GM18868 (cell line): Measurements from ENCODE around the gene POLR3B.
"Not testable (repeated sequence)": the region's sequence is repeated elsewhere in the genome, so short reads cannot be mapped to it uniquely, and the experiment has no call there.

Experiments
- ATAC-seq: cut with Tn5 transposase; IDR thresholded peaks from one replicate; pipeline ENCODE4 v1.9.1; 2021; ENCODE audit warnings: mild to moderate bottlenecking, moderate library complexity; ENCODE audit not compliant: unreplicated experiment

POLR3B gene

DNA sequence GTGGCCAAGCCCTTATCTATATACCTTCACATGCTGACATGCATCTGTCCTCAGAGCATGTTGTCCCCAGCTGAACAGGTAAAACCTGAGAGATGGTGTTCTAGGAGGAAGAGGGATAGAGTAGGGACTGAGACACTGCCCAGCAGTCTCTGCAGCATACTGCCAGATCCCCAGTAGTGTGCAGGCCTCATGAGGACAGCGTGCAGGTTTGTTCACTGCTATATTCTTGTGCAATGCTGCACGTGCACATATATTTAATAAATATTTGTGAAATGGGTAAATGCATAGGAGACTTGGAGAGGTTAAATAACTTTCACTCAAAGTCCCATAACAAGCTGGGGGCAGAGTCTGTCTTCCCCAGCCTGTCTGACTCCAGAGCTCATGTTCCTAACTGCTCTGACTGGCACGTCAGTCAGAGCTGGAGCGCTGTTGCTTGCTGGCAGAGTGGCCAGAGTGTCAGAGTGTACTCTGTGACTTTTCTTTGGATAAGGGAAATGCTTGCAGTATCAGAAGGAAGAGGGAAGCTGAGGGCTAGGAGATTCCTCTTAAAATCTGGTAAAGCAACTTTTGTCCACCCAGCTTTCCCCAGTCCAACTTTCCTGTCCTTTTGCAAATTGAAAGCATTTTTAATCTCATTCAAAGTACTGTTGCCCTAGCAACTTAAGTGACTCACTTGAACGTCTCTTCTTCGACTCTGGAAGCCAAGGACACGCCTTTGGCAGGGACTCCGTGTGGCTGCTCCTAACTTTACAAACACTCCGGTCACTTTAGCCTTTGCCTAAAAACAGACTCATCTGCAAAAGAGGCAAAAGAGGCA is 14.9 kb upstream of the POLR3B start:
- no peak for ATAC-seq

DNA sequence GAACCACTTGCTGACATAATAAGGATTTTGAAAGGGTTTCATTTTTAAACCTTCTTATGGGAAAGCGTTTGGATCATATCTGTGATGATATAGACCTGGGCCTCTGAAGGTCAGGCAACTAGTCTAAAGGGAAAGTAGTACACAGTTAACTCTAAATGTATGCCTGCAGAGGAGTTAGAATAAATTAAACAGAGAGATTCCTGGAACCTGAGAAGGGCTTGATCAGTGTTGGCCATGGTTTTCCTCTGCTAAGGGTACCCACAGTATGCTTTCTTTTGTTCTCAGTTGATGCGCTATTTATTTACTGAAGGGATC is 14.4 kb upstream of the POLR3B start:
- ATAC-seq: no peak

DNA sequence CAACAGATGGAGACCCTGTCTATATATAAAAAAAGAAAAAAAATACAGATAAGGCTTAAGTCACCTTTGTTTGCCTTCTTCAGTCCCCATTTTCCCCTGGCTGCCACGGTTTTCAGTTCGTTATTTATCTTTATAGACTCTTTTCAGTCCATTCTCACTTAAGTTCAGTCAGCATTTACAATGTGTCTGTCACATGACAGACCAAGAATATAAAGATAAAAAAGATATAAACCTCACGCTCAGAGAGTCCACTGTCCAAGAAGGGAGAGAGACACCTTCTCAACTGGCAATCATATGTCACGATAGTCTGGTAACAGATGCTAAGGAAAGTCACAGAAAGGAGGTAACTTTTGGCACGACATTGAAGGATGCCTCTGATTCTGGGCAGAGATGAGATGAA is 13.4 kb upstream of the POLR3B start:
- ATAC-seq: no peak

DNA sequence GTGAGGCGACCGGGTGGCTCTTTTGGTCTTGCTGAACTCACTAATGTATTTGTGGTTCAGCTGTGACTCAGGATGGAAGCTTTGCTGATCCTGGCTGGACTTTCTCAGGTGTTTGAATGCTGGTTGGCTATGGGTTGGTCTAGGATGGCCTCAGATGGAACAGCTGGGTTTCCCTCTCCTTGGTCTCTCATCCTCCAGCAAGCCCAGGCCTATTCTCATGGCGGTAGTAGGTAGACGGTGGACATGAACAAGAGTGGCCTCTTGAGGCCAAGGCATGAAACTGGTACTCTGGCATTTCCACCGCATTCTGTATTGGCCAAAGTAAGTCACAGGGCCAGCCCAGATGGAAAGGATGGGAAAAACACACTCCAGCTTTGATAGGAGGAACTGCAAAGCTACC is 11.8 kb upstream of the POLR3B start:
- no peak for ATAC-seq

DNA sequence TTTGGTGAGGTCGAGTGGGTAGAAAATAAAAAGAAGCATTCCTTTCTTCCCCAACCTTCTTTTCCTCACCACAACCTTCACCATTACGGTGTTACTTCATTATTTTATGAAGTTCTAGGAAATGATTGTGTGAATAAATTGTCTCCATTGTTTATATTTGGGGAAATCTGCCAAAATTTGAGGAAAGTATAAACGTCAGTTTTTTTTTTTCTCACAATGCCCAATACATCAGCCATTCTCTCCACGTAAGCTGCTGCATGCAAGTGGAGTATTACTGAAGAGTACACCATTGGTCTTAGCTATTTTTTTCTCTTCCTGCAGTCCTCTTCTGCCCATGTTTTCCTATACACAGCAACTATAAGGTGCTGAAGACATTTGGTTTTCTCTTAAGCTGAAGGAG is 9.1 kb upstream of the POLR3B start:
- no peak for ATAC-seq

DNA sequence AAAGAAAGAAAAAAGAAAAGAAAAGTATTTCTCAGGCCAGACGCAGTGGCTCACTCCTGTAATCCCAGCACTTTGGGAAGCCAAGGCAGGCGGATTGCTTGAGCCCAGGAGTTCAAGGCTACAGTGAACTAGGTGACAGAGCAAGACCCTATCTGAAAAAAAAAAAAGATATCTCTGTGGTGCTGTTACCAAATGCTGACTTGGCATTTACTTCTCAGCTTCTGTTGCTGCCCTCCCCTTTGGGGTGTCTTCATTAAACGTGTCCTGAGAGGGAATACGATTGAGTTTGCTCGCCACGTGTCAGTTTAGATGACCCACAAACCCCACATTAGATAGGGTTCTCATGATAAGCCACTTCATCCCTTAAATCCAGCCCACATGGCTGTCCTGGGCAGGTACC is 4.4 kb upstream of the POLR3B start:
- ATAC-seq: no peak

DNA sequence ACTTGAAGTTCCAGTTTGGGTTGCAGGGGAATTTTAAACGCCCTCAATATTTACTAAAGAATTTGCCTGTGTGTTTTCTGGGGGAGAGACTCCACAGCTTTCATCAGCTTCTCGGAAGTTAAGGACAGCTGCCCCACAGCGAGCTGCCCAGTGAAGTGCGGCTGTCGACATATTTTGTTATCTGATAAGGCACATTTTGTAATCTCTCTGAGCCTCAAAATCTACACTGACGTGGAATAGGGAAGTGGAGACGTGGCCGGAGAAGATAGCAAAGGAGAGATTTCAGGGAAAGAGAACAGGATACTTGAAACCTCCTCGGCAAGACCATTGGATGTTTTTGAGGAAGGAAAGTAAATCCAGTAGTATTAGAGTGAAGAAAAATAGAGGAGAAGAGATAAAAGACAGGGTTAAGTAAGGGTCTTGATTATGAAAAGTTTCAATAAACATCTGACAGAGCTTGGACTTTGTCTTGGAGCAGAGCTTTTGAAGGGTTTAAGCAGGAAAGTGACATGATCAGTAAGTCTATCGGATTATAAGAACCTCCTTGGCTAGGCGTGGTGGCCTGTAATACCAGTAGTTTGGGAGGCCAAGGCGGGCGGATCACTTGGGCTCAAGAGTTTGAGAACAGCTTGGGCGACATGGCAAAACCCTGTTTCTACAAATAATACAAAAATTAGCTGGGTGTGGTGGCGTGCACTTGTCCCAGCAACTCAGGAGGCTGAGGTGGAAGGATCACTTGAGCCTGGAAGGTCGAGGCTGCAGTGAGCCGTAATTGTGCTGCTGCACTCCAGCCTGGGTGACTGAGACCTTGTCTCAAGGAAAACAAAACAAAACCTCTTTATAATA is 1.1 kb downstream of the POLR3B start:
- ATAC-seq: peak; percentile 13

DNA sequence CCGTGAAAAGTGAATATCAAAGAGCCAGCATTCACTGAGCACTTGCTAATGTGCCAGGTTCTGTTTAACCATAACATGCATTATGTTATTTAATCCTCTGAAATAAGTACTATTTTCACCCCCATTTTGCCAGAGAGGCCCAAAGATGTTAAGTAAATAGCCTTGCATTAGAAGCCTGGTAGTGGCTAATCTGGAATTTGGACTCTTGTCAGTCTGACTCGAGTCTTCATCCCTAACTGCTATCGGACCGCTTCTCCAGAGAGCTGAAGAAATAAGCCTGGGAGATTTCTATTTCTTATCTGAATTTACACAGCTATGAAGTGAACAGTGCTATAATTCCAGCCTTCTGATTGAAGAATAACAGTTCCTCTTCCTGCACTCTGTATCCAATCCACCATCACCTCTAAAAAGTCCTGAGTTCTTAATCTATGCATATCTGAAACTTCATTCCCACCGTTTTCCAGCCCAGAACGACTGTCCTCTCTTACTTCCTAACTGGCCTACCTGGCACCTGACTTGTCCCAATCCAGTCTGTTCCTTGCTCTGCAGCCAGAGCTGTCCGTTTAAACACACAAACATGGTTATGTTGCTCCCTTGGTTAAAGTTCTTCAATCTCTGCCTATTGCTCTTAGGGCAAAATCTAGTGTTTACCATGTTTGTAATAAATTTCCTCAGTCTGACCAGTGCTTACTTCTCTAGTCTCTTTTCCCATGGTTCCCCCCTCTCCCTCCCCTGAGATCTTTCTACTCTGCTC is 2.3 kb downstream of the POLR3B start:
- no peak for ATAC-seq

DNA sequence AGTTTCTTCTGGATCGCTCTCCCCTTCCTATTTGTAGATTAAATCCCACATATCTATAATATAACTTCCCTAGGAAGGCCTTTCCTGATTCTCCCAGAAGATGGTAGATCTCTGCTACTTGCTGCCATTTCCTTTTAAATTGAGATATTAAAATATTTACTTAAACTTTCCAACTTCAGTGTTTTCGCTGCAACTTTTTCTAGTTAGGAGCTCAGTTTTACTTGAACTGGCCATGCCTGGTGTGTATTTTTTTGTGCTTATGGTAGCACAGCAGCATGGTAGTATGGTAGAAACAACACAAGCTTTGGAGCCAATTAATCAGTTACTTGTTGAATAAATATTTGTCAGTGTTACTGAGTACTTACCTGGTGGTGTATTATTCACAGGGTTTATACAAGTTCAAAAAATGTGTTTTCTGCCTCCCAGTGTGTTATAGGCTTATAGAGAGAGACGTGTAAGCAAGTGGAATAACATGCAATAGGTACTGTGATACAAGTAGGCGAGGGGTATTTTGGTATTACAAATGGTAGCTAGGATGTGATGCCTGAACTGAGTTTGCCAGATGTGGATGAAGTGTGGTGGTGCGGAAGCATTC is 2.9 kb downstream of the POLR3B start:
- no peak for ATAC-seq

DNA sequence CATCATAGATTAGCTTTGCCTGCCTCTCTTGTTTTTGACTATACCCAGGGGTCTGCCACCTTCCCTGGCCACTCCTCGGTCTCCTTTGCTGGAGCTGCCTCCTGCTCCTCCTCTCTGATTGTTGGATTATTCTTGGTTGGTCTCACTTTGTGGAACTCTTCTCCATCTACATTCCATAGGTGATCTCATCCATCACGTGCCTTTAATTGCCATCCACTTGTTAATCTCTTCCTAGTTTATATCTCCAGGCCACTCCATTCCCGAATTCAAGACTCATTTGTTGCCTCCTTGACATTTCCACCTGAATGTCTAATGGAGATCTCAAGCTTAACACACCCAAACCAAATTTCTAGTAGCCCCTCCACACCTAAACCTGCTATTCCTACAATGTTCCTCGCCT is 5.4 kb downstream of the POLR3B start:
- no peak for ATAC-seq

DNA sequence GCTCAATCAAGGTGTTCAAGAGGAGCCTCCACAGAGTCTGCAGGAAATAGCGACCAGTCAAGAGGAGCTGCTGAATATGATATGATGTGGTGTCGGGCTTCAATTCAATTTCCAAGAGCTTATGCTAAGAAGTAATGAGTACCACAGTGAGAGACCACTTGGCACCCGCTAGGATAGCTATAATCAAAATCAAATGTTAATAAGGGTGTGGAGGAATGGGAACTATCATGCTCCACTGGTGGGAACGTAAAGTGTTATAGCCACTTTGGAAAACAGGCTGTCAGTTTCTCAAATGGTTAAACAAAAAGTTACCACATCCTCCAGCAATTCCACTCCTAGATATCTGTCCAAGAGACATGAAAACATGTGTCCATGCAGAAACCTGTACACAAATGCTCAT is 6.7 kb downstream of the POLR3B start:
- no peak for ATAC-seq

DNA sequence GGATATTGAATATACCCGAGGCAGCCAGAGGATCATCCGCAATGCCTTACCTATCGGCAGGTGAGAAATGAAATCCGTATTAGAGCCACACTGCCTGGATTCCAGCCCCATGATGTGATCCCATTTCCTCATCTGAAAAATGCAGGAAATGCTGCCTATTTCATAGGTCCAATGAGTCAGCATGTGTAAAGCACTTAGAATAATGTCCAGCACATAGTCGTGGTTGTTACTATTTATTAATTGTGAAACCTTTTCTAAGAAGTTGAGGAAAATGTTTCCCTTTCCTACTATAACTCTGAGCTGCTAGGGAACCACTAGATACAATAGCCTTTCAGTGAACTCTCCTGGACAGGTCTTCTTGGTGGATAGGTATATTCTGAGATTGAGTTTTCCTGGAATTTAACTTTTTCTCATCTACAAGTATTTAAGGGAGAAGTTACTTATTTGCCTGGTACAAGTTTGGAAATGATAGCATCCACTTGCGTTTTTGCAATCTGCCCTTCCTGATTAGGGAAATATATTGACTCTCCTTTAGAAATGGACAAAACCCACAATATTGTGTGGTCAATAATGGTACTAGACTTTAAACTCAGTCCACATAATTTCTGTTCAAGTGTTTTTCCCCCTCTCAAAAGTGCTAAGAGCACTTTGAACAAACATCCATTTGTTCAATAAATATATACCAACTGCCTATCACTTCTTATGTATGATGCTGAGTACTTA is 12.2 kb downstream of the POLR3B start:
- no peak for ATAC-seq

DNA sequence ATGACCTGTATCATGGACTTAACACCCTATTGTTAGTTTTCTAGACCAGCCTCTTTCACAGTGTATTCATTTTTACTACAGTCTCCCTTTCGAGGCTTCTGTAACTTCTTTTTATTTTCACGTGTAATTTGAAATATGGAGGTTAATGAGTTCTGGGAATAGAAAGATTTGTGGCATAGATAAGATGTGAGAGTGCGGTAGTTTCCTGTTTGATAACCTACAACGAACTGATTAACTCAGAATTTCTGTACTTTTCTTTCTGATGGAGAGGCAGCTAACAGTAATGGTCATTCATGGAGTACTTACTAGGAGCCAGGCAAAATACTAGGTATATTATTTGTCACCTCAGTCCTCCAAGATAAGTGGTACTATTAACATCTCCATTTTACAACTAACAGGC is 21.2 kb downstream of the POLR3B start:
- ATAC-seq: no peak

DNA sequence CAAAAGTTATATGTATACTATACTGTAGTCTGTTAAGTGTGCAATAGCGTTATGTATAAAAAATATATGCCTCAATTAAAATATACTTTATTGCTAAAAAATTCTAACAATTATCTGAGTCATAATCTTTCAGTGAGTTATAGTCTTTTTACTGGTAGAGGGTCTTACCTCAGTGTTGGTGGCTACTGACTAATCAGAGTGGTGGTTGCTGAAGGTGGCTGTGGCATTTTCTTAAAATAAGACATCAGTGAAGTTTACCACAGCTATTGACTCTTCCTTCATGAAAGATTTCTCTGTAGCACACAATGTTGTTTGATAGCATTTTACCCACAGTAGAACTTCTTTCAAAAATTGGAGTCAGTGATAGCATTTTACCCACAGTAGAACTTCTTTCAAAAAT is 23.4 kb downstream of the POLR3B start:
- no peak for ATAC-seq

DNA sequence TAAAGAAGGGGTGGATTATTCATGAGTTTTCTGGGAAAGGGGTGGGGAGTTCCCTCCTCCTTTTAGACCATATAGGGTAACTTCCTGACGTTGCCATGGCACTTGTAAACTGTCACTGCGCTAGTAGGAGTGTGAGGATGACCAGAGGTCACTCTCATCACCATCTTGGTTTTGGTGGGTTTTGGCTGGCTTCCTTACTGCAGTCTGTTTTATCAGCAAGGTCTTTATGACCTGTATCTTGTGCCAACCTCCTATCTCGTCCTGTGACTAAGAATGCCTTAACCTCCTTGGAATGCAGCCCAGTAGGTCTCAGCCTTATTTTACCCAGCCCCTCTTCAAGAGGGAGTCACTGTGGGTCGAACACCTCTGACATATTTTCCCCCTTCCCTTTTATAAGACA is 24.3 kb downstream of the POLR3B start:
- ATAC-seq: not testable (repeated sequence)

DNA sequence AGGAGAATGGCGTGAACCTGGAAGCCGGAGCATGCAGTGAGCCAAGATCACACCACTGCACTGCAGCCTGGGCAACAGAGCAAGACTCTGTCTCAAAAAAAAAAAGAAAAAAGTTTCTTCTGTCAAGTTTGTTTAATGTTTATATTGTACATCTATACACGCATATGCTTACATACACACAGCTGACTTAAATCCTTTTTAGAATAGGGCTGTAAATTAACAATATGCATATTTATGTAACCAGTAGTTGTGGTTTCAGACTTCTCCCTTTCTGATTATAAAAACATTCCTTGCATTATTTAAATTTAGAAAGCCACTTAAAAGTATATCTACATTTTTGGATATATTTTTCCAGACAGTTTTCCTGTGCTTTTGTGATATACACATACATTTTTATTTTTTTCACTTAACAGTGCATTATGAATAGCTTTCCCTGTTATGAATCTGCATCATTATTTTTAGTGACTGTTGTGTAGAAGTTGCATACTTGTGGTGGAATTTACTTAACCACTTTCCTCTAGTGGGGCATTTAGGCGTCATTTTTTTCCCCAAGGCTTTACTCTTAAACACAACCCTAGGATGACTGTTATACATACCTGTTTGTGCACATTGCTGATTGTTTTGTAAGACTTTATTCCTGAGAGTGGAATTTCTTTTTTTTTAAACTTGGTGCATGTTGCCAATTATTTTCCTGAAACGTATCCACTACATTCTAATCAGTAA is 29.4 kb downstream of the POLR3B start:
- no peak for ATAC-seq

DNA sequence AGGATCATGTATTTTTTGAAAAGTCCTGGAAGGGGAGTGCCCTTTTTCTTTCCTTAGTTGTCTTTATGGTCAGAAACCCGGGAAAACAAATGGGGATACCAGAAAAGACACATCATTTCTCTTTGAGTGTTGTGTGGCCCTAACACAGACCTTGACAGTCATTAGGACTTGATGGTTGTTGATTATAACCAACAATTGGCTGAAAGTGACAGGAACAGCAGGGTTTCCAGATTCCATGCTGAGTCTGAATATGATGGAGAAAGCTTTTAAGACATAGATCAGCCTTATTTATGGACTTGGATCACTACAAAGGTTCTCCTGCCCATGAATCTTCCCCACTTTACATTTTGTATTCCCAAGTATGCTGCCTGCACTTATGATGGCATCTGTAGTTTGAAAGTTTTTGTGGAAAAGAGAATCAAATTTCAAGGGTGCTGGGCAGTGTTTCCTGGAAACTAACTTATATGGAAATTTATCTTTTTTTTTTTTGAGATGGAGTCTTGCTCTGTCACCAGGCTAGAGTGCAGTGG is 30.4 kb downstream of the POLR3B start:
- ATAC-seq: no peak

DNA sequence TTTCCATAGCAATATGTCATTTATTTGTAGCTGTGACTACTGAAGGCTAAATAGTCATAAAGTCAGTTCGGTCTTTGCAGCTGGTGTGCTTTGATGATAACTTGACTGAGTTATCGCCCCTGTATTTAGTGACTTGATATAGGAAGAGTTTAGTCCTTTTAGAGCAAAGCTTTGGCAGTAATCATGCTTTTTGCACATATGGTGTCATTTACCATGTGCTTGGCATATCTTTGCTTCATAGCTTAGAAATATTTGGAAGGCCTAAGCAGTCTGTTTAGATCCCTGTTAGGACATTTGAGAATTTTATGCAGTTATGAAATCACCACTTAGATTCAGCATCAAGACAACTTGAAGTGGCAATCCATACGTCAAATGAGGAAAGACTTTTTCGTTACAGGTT is 31.6 kb downstream of the POLR3B start:
- no peak for ATAC-seq

DNA sequence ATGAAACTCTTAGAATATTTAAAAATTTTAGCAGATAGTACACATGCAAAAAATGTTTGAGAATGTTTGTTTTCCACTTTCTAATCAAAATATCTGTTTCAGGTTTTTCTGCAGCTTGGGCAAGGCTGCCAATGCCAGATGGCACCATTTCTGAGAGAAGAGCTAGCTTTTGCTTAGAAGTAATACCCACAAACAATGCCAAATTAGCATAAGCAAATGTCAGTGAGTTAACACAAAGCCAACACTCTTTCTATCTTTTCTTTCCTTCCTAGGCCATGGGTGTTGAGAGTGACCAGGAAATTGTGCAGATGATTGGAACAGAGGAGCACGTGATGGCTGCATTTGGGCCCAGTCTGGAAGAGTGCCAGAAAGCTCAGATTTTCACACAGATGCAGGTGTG is 35.2 kb downstream of the POLR3B start:
- no peak for ATAC-seq

DNA sequence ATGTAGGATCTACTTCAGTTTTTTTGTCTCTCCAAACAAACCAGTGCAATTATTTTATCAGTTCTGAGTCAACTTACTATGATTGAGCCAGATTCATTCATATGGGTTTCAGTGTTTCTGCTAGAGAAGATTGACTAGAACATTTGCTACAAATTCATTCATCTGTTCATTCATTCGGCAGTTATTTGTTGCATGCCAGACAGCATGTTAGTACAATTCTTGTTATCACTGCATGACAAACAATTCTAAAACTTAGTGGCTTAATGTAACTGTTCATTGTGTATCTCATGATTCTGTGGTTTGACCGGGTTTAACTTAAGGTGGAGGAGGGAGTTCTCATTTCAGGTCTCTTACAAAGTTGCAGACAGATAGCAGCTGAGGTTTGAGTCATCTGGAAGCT is 52.3 kb downstream of the POLR3B start:
- ATAC-seq: no peak
